ENCODE data around the gene TAF6.
A peak's percentile ranks its signal among the peaks of the same experiment; 100 is the strongest.

TAF6 gene

DNA sequence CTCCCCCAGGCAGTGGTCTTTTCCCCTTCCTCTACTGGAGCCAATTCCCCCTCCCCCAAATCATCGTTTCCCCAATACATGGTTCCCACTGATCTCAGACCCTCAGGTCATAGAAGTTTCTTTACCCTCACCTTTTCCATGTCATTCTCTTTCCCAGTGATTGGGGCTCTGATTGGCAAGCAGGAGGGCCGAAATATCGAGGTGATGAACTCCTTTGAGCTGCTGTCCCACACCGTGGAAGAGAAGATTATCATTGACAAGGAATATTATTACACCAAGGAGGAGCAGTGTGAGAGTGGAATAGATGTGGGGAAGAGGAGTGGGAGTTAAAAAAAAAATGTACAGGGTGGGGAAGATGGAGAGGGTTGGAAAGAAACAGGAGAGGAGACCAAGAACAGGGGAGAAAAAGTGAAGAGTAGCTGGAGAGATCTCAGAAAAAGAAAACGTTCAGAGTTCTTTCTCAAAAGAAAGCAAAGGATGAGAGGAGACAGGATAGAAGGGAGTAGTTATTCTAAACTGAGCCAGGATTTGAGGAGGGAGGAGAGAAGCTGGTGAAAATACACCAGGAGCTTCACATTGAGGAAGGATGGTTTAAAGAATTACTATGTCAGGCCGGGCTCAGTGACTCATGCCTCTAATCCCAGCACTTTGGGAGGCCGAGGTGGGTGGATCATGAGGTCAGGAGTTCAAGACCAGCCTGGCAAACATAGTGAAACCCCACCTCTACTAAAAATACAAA is 29.5 kb downstream of the TAF6 start:
- TF ChIP-seq, protein P1, sequence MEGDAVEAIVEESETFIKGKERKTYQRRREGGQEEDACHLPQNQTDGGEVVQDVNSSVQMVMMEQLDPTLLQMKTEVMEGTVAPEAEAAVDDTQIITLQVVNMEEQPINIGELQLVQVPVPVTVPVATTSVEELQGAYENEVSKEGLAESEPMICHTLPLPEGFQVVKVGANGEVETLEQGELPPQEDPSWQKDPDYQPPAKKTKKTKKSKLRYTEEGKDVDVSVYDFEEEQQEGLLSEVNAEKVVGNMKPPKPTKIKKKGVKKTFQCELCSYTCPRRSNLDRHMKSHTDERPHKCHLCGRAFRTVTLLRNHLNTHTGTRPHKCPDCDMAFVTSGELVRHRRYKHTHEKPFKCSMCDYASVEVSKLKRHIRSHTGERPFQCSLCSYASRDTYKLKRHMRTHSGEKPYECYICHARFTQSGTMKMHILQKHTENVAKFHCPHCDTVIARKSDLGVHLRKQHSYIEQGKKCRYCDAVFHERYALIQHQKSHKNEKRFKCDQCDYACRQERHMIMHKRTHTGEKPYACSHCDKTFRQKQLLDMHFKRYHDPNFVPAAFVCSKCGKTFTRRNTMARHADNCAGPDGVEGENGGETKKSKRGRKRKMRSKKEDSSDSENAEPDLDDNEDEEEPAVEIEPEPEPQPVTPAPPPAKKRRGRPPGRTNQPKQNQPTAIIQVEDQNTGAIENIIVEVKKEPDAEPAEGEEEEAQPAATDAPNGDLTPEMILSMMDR (IDR thresholded peaks at IDR 0.05; ENCODE audit: extremely low read depth, missing control alignments) = no peak
- DNase-seq (ENCODE audit: low spot score) = no peak

DNA sequence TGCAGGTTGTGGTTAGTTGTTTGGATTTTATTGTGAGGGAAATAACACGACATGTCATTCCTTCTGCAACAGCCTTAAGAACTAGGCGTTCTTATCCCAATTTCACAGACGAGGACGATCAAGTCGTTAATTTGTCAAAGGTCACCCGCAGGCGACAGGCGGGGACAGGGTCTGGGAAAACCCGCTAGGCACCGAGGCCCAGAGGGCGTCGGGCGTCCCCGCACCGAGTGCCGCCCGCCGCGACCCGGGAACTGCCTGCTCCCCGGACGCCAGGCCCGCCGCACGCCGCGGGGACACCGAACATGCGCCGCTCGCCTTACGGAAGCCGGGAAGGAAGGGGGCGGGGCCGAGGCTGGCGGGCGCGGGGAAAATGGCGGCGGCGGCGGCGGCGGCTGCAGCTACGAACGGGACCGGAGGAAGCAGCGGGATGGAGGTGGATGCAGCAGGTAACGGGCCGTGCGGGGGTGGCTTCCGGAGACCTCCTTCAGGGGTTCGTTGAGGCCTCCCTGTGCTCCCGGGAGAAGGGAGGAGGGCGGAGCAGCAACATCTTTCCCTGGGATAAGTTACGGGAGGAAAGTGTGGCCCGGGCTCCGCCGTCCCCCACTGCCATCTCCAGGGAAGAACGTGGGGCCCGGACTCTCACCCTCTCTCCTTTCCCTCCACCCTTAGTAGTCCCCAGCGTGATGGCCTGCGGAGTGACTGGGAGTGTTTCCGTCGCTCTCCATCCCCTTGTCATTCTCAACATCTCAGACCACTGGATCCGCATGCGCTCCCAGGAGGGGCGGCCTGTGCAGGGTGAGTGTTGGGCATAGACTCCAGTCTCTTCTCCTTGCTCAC is 30.3 kb downstream of the TAF6 start, which contains the start of gene COPS6:
COPS6 (plus strand) TSS at position 349 of the 837 bp plus-strand sequence; CDS start at position 371, 22 bp downstream.
- TF ChIP-seq, protein P1 (IDR thresholded peaks at IDR 0.05; ENCODE audit: extremely low read depth, missing control alignments) = no peak
- peak; percentile 91 for DNase-seq (ENCODE audit: low spot score)

DNA sequence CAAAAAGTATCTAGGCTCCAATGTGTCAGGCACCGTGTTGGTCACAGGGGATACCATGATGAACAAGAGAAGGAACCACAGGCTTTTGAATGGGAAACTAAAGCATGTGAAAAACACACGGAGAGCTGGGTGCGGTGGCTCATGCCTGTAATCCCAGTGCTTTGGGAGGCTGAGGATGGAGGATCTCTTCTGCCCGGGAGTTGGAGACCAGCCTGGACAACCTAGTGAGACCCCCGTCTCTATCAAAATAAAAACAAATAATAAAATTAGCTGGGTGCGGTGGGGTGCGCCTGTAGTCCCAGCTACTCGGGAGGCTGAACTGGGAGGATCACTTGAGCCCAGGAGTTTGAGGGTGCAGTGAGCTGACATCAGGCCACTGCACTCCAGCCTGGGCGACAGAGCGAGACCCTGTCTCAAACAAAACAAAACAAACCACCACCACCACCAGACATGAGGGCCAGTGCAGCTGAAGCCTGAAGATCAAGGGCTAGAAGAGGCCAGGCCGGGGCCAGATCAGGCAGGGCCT is 31.0 kb downstream of the TAF6 start:
- DNase-seq (ENCODE audit: low spot score) = no peak
- TF ChIP-seq, protein P1 (IDR thresholded peaks at IDR 0.05; ENCODE audit: extremely low read depth, missing control alignments) = no peak

DNA sequence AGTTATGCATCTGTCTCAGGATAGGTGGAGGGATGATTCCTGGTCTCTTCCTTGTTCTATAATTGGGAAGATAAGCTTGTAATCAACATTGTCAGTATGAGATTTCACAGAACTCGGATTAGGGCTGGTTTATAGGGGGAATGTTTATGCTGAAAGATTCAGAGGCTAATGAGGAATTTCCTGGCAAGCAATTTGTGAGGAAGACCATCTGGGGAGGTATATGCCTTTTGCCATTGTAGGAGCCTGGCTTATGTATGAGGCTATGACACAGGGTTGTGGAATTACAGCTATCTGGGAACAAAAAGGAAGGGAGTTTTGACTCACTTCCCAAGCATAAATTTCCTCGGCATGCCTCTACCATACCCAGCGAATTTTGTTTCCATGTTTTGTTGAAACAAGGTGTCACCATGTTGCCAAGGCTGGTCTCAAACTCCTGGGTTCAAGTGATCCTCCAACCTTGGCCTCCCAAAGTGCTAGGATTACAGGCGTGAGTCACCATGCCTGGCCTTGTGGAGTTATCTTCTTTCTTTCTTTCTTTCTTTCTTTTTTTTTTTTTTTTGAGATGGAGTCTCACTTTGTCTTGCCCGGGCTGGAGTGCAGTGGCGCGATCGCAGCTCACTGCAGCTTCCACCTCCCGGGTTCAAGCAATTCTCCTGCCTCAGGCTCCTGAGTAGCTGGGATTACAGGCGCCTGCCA is 32.0 kb downstream of the TAF6 start:
- DNase-seq (ENCODE audit: low spot score) = no peak

DNA sequence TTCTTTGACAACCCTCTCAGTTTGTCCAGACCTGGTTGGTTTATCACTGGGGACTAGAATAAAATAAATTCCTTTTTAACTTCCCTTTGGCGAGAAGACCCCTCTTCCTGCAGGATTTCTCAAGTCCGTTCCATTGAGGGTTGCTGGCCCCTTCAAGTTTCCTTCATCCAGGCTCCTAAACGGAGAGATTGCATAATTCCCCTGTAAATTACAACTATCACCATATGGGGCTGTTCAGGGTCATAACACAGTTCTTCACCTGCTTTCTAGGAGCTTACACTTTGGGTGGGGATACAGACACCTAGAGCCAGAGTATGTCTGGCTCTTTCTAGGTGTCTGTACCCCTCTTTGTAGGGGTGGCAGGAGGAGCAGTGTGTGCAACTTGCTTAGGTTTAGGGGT is 33.6 kb downstream of the TAF6 start:
- TF ChIP-seq, protein P1 (IDR thresholded peaks at IDR 0.05; ENCODE audit: extremely low read depth, missing control alignments) = no peak
- DNase-seq (ENCODE audit: low spot score) = no peak

More for the DNA sequence above, 32.0 kb downstream of the TAF6 start:
- TF ChIP-seq, protein P1 (IDR thresholded peaks at IDR 0.05; ENCODE audit: extremely low read depth, missing control alignments) = no peak

DNA sequence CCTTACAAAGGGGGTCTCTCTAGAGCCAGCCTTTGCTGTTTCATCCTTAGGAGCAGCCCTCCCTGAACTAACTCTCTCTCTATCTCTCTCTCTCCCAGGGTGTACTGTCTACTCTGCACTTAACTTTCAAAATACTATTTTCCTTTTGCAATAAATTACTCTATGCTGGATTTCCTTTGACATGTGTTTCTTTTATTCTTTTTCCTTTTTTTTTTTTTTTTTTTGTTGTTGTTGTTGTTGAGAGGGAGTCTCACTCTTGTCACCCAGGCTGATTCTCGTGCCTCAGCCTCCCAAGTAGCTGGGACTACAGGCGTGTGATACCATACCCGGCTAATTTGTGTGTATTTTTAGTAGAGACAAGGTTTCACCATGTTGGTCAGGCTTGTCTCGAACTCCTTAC is 36.2 kb downstream of the TAF6 start:
- TF ChIP-seq, protein P1 (IDR thresholded peaks at IDR 0.05; ENCODE audit: extremely low read depth, missing control alignments) = no peak
- no peak for DNase-seq (ENCODE audit: low spot score)

All from GM20000 (cell line).